T-helper 1 cell (primary cell): ENCODE measurements around the gene TST.

Experiments used
- DNase-seq, 5 donors: peaks; one replicate each; pipeline ENCODE4 v3.0.0-alpha.2; 2012 to 2020

Gene TST

DNA sequence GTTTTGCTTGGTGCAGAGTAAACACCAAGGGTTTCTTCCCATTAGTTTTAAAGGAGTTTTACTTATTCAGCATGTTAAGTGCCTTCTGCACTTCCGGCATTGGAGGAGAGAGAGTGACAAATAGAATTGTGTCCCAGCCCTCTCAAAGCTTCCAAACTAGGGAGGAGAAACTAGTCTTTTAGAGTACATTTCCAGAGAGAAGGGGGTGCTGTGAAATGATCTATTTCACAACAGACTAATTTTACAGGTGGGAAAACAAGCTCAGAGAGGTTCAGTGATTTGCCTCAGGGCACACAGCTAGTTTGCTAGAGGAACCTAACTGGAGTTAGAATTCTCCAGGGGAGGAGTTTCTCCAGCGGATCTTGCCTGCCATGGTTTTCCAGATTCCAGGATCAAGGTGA lies 12.9 kb upstream of the TST start:
- no peak for DNase-seq

DNA sequence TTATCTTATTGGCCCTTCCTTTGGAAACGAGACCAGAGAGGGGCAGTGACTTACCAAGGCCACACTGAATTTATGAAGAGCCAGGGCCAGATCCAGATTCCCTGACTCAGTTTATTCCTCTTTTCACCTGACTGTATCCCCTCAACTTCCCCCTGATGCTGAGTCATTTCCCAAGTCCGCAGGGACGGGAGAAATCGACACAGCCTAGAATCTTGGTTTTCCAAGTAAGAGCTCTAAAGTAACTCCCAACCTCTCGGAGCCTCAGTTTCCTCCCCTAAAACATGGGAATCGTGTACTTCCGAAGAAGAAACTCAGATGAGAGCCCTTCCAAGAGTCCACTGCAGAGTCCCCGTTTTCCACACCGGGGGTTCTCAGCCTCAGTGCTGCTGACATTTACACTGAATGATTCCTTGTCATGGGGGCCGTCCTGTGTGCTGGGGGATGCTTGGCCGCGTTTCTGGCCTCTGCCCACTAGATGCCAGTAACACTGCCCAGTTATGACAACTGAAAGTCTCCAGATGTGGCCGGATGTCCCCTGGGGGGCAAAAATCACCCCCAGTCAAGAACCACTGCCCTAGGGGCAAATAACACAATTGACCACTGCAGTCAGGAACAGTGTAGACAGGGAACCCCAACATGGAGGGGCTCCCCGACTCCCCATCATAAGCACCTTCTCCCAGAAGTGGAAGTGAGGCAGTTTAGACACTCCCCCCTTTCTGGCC lies 11.5 kb upstream of the TST start:
- no peak for DNase-seq

DNA sequence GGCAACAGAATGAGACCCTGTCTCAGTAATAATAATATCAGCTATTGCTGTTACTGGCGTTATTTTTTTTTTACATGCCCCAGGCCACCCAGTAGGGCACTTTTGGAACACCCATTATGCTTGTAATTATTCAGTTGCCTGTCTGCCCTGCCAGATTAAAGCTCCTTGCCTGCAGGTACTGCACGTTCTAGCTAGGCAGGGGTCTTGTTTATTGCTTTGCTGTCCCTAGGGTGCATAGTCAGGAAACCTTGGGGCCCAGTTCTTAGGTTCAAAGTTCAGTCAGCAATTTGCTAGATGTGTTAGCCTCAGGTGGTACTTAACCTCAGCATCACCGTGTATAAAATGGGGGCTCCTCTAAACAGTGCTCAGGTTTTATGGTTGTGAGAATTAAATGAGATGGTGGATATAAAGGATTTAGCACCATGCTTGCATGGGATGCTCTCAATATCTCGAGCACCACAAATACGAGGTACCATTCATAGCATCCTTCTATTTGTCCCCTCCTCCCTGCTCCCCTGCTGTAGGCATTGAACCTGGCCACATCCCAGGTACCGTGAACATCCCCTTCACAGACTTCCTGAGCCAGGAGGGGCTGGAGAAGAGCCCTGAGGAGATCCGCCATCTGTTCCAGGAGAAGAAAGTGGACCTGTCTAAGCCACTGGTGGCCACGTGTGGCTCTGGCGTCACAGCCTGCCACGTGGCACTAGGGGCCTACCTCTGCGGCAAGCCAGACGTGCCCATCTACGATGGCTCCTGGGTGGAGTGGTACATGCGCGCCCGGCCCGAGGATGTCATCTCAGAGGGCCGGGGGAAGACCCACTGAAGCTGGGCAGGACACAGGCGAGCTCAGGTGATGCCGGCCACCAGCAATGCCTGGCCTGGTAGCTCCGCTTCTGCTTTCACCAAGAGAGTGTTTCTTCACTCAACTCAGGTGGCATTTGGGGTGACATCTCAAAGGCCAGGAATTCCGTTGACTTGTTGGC lies 9.7 kb upstream of the TST start:
- no peak for DNase-seq

DNA sequence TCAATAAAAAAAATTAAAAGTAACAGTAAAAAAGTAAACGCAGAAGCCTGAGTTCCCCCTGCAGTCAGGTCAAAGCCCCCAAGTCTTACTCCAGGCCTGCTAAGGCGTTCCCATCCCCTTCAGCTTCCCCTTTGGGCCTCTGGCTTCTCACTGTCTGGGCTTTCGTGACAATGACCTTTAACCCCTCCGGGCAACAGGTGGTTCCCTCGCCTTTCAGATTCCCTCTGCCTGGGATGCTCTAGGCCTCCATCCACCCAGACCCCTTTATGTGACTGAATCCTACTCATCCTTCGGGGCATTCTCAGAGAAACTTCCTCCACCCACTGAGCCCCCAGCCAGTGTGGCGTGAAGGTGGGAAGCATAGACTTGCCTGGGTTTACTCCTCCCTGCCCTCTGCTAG lies 8.3 kb upstream of the TST start:
- no peak for DNase-seq

DNA sequence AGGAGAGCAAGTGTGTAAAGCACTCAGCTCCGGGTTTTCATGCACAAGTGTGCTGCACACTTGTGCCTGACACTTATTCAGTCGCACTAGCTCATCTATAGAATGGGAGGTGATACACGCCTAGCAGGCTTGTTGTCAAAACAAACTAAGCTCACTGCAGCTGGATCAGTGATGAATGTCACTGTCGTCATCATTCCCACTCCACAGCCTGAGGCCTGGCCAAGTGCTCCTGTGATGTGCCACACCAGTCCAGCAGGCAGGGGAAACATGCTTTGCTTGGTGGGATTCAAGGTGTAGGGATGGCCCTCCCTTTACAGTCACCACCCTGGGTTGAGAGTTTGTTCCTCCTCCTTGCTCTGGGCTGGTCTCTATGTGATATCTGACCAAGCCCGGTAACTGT lies 7.1 kb upstream of the TST start:
- DNase-seq, result no peak

DNA sequence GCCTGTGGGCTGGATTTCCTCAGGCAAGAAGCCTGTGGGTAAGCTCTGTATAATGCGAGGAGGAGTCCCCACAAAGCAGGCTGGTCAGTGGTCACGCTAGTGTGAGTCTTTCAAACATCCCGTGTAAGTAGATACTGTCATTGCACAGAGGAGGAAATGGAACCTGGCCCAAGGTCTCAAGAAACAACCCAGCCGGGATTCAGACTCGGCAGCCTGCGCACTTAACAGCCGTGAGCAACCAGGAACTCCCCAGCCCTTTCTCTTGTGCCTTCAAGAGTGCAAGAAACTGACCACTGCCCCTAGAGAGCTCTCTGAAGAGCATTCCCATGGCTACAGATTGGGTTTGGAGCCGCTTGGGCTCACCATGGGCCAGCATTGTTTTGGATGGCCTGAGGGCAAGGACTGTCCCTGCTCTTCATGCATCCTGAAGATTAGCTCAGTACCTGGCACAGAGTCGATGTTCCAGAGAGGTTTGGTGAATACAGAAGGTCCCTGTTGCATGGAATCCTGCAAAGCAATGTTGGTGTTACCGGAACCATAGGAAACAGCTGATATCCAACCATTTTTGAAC lies 6.3 kb upstream of the TST start:
- no peak for DNase-seq

DNA sequence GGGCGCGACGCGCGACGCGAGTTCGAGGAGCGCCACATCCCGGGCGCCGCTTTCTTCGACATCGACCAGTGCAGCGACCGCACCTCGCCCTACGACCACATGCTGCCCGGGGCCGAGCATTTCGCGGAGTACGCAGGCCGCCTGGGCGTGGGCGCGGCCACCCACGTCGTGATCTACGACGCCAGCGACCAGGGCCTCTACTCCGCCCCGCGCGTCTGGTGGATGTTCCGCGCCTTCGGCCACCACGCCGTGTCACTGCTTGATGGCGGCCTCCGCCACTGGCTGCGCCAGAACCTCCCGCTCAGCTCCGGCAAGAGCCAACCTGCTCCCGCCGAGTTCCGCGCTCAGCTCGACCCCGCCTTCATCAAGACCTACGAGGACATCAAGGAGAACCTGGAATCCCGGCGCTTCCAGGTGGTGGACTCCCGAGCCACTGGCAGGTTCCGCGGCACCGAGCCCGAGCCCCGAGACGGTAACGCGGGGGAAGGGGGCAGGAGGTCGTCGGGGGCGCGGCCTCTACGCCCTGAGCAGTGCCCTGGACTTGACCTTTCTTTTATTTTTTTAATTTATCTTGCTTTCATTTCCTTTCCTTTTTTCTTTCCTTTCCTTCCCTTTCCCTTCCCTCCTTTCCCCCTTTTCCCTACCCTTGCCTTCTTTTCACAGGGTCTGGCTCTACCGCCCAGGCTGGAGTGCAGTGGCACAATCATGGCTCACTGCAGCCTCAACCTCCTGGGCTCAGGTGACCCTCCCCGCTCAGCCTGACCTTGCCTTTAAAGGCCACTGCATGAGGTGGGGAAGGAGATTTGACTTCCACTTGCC lies 5.3 kb upstream of the TST start:
- DNase-seq, result no peak

DNA sequence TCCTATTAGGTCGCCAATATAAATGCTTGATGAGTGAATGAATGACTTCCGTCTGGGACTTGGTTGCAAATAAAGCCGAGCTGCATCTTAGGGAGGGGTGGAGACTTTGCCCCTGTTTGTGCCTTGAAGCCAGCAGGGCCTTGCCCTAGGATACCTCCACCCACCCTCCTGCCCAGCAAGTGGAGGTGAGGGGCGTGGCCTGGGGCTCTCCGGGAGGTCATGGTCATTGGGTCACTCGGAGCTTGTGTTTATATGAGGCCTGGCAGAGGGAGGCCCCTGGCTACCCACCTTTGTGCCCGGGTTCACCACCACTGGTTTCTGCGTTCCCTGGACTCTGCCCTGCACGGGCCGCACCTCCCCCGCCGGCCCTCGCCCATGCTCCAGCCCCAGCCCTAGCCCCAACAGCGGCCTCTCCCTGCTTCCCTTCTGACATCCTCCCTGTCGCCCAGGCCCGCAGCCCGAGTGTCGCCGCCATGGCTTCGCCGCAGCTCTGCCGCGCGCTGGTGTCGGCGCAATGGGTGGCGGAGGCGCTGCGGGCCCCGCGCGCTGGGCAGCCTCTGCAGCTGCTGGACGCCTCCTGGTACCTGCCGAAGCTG lies 4.6 kb upstream of the TST start:
- DNase-seq, result no peak

DNA sequence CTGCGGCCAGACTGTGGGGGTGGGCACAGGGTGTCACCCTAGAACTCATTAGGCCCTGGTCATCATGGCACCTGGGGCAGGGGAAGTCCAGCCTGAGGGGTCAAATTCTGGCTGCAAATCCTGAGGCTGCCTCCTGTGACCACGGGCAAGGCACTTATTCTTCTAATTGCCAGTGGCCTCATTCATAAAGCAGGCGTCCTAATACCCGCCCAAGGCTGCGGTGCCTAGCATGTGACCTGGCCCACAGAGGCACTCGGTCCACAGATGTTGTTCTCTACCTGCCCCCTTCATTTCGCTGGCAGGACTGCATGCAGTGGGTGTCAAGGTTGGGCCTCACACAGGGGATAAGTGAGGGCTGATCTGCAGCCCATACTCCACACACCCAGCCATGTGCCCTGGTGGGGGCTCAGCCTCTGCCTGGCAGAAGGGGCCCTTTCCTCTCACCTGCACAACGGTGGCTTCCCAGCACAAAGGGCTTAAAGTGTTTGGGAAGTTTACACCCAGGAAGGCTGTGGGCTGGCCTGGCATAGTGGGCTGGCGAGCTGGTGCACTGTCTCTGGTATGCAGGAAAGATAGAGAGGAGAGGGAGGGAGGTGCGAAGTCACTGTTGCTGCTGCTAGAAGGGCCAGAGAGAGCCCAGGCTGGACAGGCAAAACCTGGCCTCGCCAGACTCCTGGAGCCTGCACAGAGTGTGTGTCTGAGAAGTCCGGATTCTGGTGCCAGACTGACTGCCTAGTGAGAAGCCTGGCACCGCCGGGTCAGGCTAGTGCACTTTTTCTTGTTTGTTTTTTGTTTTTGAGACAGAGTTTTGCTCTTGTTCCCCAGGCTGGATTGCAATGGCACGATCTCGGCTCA lies 3.5 kb upstream of the TST start:
- no peak for DNase-seq

DNA sequence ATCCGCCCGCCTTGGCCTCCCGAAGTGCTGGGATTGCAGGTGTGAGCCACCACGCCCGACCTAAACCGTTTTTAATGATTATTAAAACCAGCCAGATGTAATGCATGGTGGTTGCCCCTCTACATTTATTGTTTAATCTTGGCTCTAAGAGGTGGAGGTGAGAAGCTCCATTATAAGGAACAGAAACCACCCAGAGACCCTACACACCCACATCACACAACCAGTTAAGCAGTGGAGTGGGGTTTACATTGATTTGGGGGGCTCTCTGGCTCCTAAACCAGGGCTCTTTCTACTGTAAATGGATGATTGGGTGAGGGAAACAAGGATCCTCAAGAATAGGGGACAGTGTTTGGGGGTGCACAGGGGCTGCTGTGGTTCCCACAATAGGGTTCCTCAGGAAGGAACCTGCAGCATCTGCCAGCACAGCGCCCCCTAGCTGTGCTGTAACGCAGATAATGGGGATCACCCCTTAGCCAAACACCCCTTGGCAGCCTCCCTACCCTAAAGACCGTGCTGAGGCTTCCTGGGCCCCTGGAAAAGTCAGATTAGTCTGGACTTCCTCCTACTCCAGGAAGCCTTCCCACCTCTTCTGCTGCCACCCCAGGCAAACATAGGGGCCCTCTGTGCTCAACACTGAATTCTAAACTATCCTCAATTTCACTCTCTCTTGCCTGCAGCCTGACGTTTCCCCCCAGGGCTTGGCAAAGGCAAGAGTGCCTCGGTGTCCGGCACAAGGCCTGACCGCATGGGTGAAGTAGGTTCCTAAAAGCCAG lies 2.6 kb upstream of the TST start:
- DNase-seq, result peak; percentile 27 to 70 (median 42)

DNA sequence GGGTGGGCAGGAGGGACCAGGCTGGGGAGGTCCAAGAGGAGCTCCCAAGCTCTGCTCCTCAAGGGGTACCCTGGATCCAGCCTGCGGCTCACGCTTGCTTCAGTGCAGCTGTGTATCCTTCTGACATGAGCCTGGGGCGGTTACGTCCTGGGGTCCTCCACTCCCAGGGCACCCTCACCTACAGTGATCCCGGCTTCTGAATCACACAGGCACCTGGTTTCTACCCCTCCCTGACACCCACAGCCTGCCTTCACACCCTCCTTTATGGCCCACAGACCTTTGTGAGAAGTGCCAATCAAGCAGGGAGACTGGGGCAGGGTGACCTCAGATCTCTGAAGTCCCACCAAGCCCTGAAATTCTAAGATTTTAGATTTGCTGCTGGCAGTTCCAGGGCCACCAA lies 1.8 kb upstream of the TST start:
- DNase-seq, result no peak

DNA sequence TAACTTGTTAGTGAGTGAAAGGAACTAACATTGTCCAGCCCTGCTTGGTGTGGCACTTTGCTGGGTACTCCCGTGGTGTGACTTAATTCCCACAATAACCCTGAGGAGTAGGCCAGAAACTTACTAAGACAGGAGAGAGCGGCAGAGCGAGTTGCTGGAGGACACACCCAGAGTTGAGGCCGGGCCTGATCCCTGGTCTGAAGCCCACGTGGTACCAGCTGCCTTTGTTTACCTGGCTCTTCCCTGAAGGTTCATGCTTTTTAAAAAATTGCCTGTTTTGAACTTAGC lies 889 bp upstream of the TST start:
- no peak for DNase-seq

DNA sequence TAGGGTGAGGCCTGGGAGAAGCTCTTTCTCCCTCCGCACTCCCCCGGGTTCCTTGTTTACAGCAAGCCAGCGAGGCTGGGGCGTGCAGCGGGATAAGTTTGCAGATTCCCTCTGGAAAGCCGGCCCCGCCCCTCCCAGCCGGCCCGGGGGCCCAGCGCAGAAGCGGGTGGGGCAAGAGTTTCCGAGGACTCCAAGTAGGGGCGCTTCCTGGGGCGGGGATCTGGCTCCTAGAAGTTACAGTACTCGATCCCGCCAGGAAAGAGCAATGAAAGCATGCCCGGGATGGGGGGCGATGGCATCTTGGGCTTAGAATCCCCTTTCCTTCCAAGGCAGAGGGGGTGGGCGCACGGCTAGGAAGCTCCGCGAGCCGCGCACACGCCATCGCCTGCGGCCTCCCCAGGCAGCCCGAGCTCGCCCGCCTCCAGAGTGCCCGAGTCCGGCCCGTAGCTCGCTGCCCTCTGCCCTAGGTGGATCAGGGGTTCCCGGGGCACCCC lies 385 bp downstream of the TST start:
- DNase-seq, result no peak

DNA sequence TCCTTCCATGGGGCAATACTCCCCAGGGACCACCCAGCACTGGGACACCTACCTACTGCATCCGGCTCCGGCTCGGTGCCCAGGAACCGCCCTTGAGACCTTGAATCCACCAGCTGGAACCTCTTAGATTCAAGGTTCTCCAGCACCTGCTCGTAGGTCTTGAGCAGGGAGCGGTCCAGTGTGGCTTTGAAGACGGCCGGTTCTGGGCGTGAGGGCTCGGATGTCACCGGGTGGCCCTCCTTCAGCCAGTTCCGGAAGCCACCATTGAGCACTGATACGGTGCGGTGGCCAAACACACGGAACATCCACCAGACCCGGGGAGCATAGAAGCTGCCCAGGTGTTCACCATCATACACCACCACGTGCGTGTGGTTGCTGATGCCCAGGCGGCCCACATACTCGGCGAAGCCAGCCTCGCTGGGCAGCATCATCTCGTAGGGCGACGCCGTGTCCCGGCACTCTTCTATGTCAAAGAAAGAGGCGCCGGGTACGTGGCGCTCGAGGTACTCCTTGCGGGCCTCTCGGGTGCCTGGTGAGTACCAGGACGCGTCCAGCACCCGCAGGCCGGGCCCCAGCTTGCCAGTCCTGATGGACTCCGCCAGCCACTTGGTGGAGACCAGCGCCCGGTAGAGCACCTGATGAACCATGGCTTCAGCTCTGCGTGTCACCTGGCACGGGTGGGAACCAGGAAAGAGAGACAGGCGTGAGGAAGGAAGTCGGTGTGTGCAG lies 997 bp downstream of the TST start:
- DNase-seq, result no peak

DNA sequence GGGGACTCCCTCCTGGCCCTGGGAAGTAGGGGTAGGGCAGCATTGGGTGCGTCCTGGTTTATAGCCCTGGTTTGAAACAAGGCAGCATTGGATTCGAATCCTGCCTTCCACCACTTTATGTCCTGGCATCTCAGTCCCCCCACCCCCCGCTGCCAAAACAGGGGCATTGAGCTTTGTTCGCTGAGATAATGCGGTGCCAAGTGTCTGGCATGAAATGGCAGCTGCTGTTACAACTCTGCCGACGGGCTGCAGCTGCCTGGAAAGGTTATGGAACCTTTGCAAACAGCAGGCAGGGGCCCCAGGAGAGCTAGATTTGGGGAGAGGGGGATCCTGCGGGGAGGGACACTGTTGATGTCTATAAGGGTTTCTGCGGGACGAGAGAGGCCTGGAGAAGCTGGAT lies 1.9 kb downstream of the TST start:
- no peak for DNase-seq

DNA sequence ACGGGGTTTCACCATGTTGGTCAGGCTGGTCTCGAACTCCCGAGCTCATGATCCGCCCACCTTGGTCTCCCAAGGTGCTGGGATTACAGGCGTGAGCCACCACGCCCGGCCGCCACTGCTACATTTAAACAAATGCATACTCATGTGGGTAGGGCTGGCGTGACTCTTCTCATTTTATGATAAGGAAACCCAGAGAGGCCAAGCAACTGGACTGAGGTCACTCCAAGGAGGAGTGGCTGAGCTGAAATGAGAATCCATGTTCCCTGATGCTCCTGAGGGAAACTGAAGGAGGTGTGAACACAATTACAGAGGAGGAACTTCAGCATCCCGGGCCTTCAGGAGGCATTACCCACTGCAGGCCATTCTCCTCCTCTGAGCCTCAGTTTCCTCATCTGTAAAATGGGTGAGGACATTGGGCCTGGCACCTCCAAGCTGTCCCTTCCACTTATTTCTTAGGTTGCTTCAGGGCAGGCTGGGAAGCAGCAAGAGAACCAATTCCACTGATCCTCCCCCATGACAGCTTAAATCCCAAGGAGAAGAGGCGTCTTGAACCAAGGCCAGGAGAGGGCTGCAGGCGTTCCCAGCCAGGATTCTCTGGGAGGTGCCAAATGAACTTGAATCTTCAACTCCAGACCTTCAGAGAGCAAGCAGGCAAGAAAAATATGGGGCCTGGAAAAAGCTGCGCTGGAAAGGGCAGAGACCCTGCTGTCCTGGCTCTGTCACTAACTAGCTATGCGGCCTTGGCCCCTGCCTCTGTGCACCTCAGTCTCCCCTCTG lies 2.9 kb downstream of the TST start:
- no peak for DNase-seq

DNA sequence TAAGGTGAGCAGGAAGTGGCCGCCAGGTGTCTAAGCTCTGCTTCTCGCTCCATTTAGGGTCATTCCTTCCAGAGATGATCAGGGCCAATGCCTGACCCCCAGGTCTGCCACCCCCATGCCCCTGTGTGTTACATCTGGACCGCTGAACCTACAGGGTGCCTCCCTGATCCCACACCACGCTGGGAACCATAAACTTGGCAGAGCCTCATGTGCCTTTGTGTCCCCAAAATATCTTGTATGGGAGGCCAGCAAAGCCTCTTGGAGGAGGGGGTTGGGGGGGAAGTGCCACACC lies 3.7 kb downstream of the TST start:
- DNase-seq, result no peak

DNA sequence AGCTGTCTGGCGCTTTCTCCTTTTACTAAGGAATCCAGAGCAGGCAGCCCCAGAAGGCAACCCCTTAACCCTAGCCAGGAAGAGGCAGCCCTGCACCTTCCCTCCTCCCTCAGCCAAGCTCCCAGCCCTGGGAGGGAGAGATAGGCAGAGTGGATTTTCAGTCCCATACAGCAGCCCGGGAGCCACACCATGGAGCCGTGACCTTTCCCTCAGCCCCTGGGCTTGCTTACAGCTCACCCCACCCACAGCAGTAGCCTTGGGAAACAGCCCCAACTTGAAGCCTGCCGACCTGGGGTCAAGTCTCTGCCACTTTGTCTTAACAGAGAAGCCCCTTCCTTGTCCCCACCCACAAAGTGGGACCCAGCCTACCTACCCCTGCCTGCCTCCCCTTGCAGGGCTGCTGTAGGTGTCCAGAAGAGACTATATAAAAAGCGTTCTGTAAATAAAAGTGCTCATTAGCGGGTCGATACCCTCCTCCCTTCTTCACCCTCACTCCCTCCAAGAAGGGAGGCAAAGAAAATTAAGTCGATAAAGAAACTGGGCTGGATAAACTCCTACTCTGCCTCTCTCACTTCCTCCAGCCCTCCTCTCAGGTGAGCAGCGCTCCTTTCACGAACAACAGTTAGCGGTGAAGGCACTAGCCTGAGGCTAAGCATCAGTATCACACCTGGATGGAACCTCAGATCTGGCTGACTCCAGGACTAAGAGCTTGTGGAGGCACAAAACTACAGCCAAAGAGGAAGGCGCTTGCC lies 4.2 kb downstream of the TST start:
- no peak for DNase-seq

DNA sequence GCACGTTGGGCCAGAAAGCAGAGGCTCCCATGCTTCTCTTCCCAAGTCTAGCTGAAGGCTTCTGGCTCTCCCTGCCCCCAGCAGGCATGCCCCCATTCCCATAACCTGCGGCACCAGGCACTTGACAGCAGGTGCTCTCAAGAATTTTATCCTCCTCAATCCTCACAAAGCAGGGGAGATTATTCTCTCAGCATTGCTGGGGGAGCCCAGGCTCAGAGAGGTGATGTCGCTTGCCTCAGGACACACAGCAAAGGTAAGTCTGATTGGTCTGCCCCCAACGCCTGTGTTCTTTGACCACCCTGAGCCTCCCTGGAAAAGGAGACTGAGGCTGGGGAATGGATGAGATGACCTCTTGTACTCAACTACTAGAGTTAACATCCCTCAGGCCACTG lies 4.8 kb downstream of the TST start:
- DNase-seq, result no peak
